Ammon's horn (tissue), 1 donor: Measurements from ENCODE around the gene FGGY.
A peak's percentile ranks its signal among the peaks of the same experiment; 100 is the strongest.
"Not testable (repeated sequence)": the region's sequence is repeated elsewhere in the genome, so short reads cannot be mapped to it uniquely, and the experiment has no call there.

ENCODE experiments used
- DNase-seq: peaks from one replicate; pipeline ENCODE4 v3.0.0-alpha.2; 2016; ENCODE audit warnings: low spot score

Gene FGGY

GRCh38 chr1:59443310-59443709, 146.4 kb downstream of the FGGY start:
- no peak for DNase-seq

GRCh38 chr1:59444520-59444919, 147.6 kb downstream of the FGGY start:
- no peak for DNase-seq

GRCh38 chr1:59445040-59445439, 148.1 kb downstream of the FGGY start:
- DNase-seq = no peak

GRCh38 chr1:59446257-59446901, 149.5 kb downstream of the FGGY start:
- DNase-seq = no peak

- no peak for DNase-seq
Measured at GRCh38 chr1:59452026-59452425, 155.1 kb downstream of the FGGY start.

- no peak for DNase-seq
Measured at GRCh38 chr1:59452559-59452958, 155.7 kb downstream of the FGGY start.

GRCh38 chr1:59453297-59453968, 156.5 kb downstream of the FGGY start:
- DNase-seq = no peak

GRCh38 chr1:59455206-59455605, 158.3 kb downstream of the FGGY start:
- DNase-seq = no peak

GRCh38 chr1:59457786-59458185, 160.9 kb downstream of the FGGY start:
- DNase-seq = no peak

- DNase-seq = no peak
Measured at GRCh38 chr1:59458884-59459283, 162.0 kb downstream of the FGGY start.

- not testable (repeated sequence) for DNase-seq
Measured at GRCh38 chr1:59462942-59463341, 166.0 kb downstream of the FGGY start.

- not testable (repeated sequence) for DNase-seq
Measured at GRCh38 chr1:59465478-59465877, 168.6 kb downstream of the FGGY start.

GRCh38 chr1:59468828-59469428, 172.0 kb downstream of the FGGY start:
- no peak for DNase-seq

GRCh38 chr1:59471991-59472570, 175.2 kb downstream of the FGGY start:
- not testable (repeated sequence) for DNase-seq

GRCh38 chr1:59473831-59474230, 176.9 kb downstream of the FGGY start:
- DNase-seq = no peak

GRCh38 chr1:59474496-59474895, 177.6 kb downstream of the FGGY start:
- no peak for DNase-seq

- DNase-seq = no peak
Measured at GRCh38 chr1:59475737-59476136, 178.8 kb downstream of the FGGY start.

- DNase-seq = peak; percentile 49
Measured at GRCh38 chr1:59477286-59477685, 180.4 kb downstream of the FGGY start.

GRCh38 chr1:59477867-59478266, 181.0 kb downstream of the FGGY start:
- DNase-seq = no peak

- no peak for DNase-seq
Measured at GRCh38 chr1:59478822-59479221, 181.9 kb downstream of the FGGY start.

GRCh38 chr1:59480188-59480888, 183.4 kb downstream of the FGGY start:
- no peak for DNase-seq

- DNase-seq = no peak
Measured at GRCh38 chr1:59481881-59482505, 185.1 kb downstream of the FGGY start.
